ENCODE data around the gene TRPM3.

DNA sequence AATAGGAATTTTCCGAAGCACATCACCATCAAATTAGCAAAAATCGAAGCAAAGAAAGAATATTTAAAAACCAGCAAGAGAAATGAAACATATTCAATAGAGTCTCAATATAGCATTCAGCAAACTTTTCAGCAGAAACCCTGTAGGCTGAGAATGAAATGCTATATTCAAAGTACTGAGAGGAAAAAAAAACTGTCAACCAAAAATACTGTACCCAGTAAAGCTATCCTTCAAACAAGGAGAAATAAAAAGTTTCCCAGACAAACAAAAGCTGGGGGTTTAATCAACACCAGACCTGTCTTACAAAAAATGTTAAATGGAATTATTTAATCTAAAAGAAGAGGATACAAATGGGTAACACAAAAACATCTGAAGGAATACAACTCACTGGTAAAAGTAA lies 116.0 kb downstream of the TRPM3 start:
- TF ChIP-seq, protein P1, sequence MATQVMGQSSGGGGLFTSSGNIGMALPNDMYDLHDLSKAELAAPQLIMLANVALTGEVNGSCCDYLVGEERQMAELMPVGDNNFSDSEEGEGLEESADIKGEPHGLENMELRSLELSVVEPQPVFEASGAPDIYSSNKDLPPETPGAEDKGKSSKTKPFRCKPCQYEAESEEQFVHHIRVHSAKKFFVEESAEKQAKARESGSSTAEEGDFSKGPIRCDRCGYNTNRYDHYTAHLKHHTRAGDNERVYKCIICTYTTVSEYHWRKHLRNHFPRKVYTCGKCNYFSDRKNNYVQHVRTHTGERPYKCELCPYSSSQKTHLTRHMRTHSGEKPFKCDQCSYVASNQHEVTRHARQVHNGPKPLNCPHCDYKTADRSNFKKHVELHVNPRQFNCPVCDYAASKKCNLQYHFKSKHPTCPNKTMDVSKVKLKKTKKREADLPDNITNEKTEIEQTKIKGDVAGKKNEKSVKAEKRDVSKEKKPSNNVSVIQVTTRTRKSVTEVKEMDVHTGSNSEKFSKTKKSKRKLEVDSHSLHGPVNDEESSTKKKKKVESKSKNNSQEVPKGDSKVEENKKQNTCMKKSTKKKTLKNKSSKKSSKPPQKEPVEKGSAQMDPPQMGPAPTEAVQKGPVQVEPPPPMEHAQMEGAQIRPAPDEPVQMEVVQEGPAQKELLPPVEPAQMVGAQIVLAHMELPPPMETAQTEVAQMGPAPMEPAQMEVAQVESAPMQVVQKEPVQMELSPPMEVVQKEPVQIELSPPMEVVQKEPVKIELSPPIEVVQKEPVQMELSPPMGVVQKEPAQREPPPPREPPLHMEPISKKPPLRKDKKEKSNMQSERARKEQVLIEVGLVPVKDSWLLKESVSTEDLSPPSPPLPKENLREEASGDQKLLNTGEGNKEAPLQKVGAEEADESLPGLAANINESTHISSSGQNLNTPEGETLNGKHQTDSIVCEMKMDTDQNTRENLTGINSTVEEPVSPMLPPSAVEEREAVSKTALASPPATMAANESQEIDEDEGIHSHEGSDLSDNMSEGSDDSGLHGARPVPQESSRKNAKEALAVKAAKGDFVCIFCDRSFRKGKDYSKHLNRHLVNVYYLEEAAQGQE (IDR thresholded peaks at IDR 0.05; ENCODE audit: insufficient replicate concordance, low read depth) = no peak
- TF ChIP-seq, protein P2, sequence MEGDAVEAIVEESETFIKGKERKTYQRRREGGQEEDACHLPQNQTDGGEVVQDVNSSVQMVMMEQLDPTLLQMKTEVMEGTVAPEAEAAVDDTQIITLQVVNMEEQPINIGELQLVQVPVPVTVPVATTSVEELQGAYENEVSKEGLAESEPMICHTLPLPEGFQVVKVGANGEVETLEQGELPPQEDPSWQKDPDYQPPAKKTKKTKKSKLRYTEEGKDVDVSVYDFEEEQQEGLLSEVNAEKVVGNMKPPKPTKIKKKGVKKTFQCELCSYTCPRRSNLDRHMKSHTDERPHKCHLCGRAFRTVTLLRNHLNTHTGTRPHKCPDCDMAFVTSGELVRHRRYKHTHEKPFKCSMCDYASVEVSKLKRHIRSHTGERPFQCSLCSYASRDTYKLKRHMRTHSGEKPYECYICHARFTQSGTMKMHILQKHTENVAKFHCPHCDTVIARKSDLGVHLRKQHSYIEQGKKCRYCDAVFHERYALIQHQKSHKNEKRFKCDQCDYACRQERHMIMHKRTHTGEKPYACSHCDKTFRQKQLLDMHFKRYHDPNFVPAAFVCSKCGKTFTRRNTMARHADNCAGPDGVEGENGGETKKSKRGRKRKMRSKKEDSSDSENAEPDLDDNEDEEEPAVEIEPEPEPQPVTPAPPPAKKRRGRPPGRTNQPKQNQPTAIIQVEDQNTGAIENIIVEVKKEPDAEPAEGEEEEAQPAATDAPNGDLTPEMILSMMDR (IDR thresholded peaks at IDR 0.05; ENCODE audit: insufficient read depth, low read length) = no peak
- TF ChIP-seq GABPA (IDR thresholded peaks at IDR 0.05; ENCODE audit: low read depth) (no peak), POLR2AphosphoS5 (IDR thresholded peaks at IDR 0.05; ENCODE audit: low read depth) (no peak), SPI1 (IDR thresholded peaks at IDR 0.05; ENCODE audit: borderline replicate concordance, low read depth) (no peak)
